Fibroblast of villous mesenchyme (primary cell): ENCODE measurements around the gene C12orf76. TPM values are rescaled to one million over a fixed set of nuclear protein-coding genes. Genes with fewer than 3 reads are reported as not detected.

Experiments
- DNase-seq: peaks from one replicate; pipeline ENCODE4 v3.0.0-alpha.2; 2010; ENCODE audit warnings: low read depth
- H3K4me3 ChIP-seq: 2 replicates; pipeline ENCODE4 v1.5.1; 2011; ENCODE audit warnings: low read depth, mild to moderate bottlenecking, low read length
- CTCF ChIP-seq: IDR thresholded peaks from 2 replicates; pipeline ENCODE4 v1.5.1; 2012; ENCODE audit warnings: low read depth, mild to moderate bottlenecking, low read length; ENCODE audit not compliant: insufficient read depth
- total RNA-seq: library from RNA; depleted of rRNA; stranded (reverse); fragments of >200 nt; gene quantifications from 2 replicates; pipeline ENCODE4 v1.2.3, GENCODE V29; 2012

The C12orf76 gene
- total RNA-seq, 1 donor = 9.5 TPM

GRCh38 chr12:110006115-110006514 is 42.2 kb downstream of the C12orf76 start:
- TF ChIP-seq CTCF = no peak
- DNase-seq = no peak
- H3K4me3 ChIP-seq = no peak overlapping the region

GRCh38 chr12:110005319-110005973 is 42.9 kb downstream of the C12orf76 start:
- DNase-seq = no peak
- no peak for TF ChIP-seq CTCF
- no peak overlapping the region for H3K4me3 ChIP-seq

- no peak for DNase-seq
- TF ChIP-seq CTCF = no peak
- H3K4me3 ChIP-seq = no peak overlapping the region
These were observed 43.7 kb downstream of the C12orf76 start for GRCh38 chr12:110004598-110004997.

- TF ChIP-seq CTCF = no peak
- DNase-seq = no peak
- no peak overlapping the region for H3K4me3 ChIP-seq
These were observed 45.4 kb downstream of the C12orf76 start for GRCh38 chr12:110002676-110003515.

GRCh38 chr12:110001596-110001995 is 46.7 kb downstream of the C12orf76 start:
- H3K4me3 ChIP-seq = no peak overlapping the region
- DNase-seq = no peak
- no peak for TF ChIP-seq CTCF

GRCh38 chr12:109999983-110000505 is 48.3 kb downstream of the C12orf76 start:
- DNase-seq = peak; percentile 53
- peak overlapping the region; percentile 84 for H3K4me3 ChIP-seq
- no peak for TF ChIP-seq CTCF
